Measurements from ENCODE around the gene CDH23.

DNA sequence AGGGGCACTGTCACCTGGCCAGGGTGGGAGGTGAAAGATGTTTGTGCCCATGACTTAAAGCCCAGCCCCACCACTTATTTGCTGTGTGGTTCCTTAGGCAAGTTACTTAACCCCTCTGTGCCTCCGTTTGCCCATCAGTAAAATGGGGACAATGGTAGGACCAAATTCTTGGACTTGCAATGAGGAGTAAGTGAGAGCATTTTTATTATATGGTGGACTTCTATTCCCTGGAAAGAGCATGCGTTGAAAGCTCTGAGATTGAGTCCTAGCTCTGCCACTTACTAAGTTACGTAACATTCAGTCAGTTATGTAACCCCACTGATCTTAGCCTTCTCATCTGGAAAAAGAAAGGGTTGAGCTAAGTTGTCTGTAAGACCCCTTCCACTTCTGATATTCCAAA lies 357.8 kb downstream of the CDH23 start:
- TF ChIP-seq, protein P1, sequence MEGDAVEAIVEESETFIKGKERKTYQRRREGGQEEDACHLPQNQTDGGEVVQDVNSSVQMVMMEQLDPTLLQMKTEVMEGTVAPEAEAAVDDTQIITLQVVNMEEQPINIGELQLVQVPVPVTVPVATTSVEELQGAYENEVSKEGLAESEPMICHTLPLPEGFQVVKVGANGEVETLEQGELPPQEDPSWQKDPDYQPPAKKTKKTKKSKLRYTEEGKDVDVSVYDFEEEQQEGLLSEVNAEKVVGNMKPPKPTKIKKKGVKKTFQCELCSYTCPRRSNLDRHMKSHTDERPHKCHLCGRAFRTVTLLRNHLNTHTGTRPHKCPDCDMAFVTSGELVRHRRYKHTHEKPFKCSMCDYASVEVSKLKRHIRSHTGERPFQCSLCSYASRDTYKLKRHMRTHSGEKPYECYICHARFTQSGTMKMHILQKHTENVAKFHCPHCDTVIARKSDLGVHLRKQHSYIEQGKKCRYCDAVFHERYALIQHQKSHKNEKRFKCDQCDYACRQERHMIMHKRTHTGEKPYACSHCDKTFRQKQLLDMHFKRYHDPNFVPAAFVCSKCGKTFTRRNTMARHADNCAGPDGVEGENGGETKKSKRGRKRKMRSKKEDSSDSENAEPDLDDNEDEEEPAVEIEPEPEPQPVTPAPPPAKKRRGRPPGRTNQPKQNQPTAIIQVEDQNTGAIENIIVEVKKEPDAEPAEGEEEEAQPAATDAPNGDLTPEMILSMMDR (IDR thresholded peaks at IDR 0.05 in 8 of 11, conservative IDR thresholded peaks at IDR 0.05 in 3 of 11), result no peak
- TF ChIP-seq POLR2A (IDR thresholded peaks at IDR 0.05) (no peak), POLR2AphosphoS5 (IDR thresholded peaks at IDR 0.05) (no peak)
